Calu3 (cell line): ENCODE results near the gene HOXB1. TPM values are rescaled to one million over a fixed set of nuclear protein-coding genes. Genes with fewer than 3 reads are reported as not detected.
"Not testable (repeated sequence)": the region's sequence is repeated elsewhere in the genome, so short reads cannot be mapped to it uniquely, and the experiment has no call there.

Experiments
- BruUV-seq: library from RNA; stranded (reverse); fragments of 400-500 nt; replicated peaks from 2 replicates; lab custom pipeline; 2021; lab: Mats Ljungman, UMichigan
- CTCF ChIA-PET: fragments of 300-600 bp; sonication (Branson Sonifier 250); formaldehyde crosslinking; loops from one replicate; lab custom pipeline; 2022; ENCODE audit warnings: antibody characterized with exemption; lab: Charles Lee
- DNase-seq: peaks from one replicate; pipeline ENCODE4 v3.0.0; 2022
- H3K27ac Mint-ChIP-seq: one replicate; pipeline ENCODE4 v1.8.0; 2022; ENCODE audit warnings: mixed read lengths; ENCODE audit not compliant: unreplicated experiment
- H3K27me3 Mint-ChIP-seq: one replicate; pipeline ENCODE4 v1.8.0; 2022; ENCODE audit warnings: mixed read lengths; ENCODE audit not compliant: unreplicated experiment
- H3K36me3 Mint-ChIP-seq: one replicate; pipeline ENCODE4 v1.8.0; 2022; ENCODE audit warnings: mild to moderate bottlenecking, moderate library complexity, mixed read lengths; ENCODE audit not compliant: insufficient read depth, unreplicated experiment
- H3K4me1 Mint-ChIP-seq: one replicate; pipeline ENCODE4 v1.8.0; 2022; ENCODE audit warnings: mild to moderate bottlenecking, low read depth, mixed read lengths; ENCODE audit not compliant: unreplicated experiment
- H3K4me3 Mint-ChIP-seq: one replicate; pipeline ENCODE4 v1.8.0; 2022; ENCODE audit warnings: mild to moderate bottlenecking, low read depth, moderate library complexity, mixed read lengths; ENCODE audit not compliant: unreplicated experiment
- H3K9me3 Mint-ChIP-seq: one replicate; pipeline ENCODE4 v1.8.0; 2022; ENCODE audit warnings: low read depth, mixed read lengths; ENCODE audit not compliant: unreplicated experiment
- CTCF ChIP-seq: fragments of 200-600 bp; IDR thresholded peaks from one replicate; pipeline ENCODE4 v1.8.0; 2022; ENCODE audit warnings: antibody characterized with exemption; ENCODE audit not compliant: unreplicated experiment
- intact Hi-C: fragments of 100-400 bp; cut with micrococcal nuclease; formaldehyde crosslinking; loops from one replicate; pipeline ENCODE4 v1.10.0; 2022; ENCODE audit not compliant: unreplicated experiment
- total RNA-seq: library from RNA; stranded (reverse); gene quantifications from 2 replicates; pipeline ENCODE4 v1.2.3, GENCODE V29; 2022

Gene HOXB1
- total RNA-seq, 1 experiment from 2014 or later: not detected

GRCh38 chr17:48484850-48485249 is 46.0 kb downstream of the HOXB1 start:
- H3K9me3 Mint-ChIP-seq: no peaks in the 10 kb centered on the region
- DNase-seq: no peak
- H3K36me3 Mint-ChIP-seq: peaks cover 7% of the 10 kb centered on the region
- no peak overlapping the region for H3K4me3 Mint-ChIP-seq
- TF ChIP-seq CTCF: no peak
- intact Hi-C loops: no loop called here
- CTCF ChIA-PET: no interaction called here
- no TSS peak for BruUV-seq
- H3K27me3 Mint-ChIP-seq: no peaks in the 10 kb centered on the region
- H3K27ac Mint-ChIP-seq: no peak overlapping the region
- peaks cover 56% of the 10 kb centered on the region for H3K4me1 Mint-ChIP-seq

GRCh38 chr17:48484256-48484655 is 46.6 kb downstream of the HOXB1 start:
- no peak overlapping the region for H3K4me3 Mint-ChIP-seq

GRCh38 chr17:48483471-48484131 is 47.2 kb downstream of the HOXB1 start:
- no TSS peak for BruUV-seq
- intact Hi-C loops: no loop called here
- CTCF ChIA-PET: interaction anchor here (1.0 to 1.1 kb wide), 3 partner anchors 8 to 144 kb away, joined by 3 read pairs; no protein-coding TSS in a partner anchor

More at GRCh38 chr17:48484256-48484655, 46.6 kb downstream of the HOXB1 start:
- intact Hi-C loops: no loop called here
- Mint-ChIP-seq H3K27ac (peak overlapping the region; percentile 66), H3K36me3 (peaks cover 7% of the 10 kb centered on the region), H3K27me3 (no peaks in the 10 kb centered on the region), H3K4me1 (peaks cover 50% of the 10 kb centered on the region), H3K9me3 (no peaks in the 10 kb centered on the region)
- TF ChIP-seq CTCF: no peak
- no peak for DNase-seq
- CTCF ChIA-PET: interaction anchor here (1.0 kb wide), 1 partner anchor 117 kb away, joined by 3 read pairs; no protein-coding TSS in a partner anchor
- no TSS peak for BruUV-seq

GRCh38 chr17:48483004-48483403 is 47.8 kb downstream of the HOXB1 start:
- no peaks in the 10 kb centered on the region for H3K27me3 Mint-ChIP-seq
- peaks cover 7% of the 10 kb centered on the region for H3K36me3 Mint-ChIP-seq
- peaks cover 46% of the 10 kb centered on the region for H3K4me1 Mint-ChIP-seq
- DNase-seq: no peak
- H3K27ac Mint-ChIP-seq: peak overlapping the region; percentile 66
- TF ChIP-seq CTCF: no peak
- no peak overlapping the region for H3K4me3 Mint-ChIP-seq
- BruUV-seq: no TSS peak
- intact Hi-C loops: no loop called here
- CTCF ChIA-PET: interaction anchor here (1.1 kb wide), 2 partner anchors 9 to 144 kb away, joined by 3 read pairs; no protein-coding TSS in a partner anchor
- no peaks in the 10 kb centered on the region for H3K9me3 Mint-ChIP-seq

More at GRCh38 chr17:48483471-48484131, 47.2 kb downstream of the HOXB1 start:
- Mint-ChIP-seq H3K27me3 (no peaks in the 10 kb centered on the region), H3K4me3 (no peak overlapping the region), H3K36me3 (peaks cover 7% of the 10 kb centered on the region), H3K9me3 (no peaks in the 10 kb centered on the region), H3K27ac (peak overlapping the region; percentile 66), H3K4me1 (peaks cover 49% of the 10 kb centered on the region)
- peak; percentile 66 for DNase-seq
- no peak for TF ChIP-seq CTCF

GRCh38 chr17:48482301-48482700 is 48.5 kb downstream of the HOXB1 start:
- CTCF ChIA-PET, H3K27ac Mint-ChIP-seq: not testable (repeated sequence)

More at GRCh38 chr17:48482301-48482700, 48.5 kb downstream of the HOXB1 start:
- H3K27me3 Mint-ChIP-seq, H3K36me3 Mint-ChIP-seq, H3K9me3 Mint-ChIP-seq, intact Hi-C loops, BruUV-seq, H3K4me3 Mint-ChIP-seq, DNase-seq: not testable (repeated sequence)
- H3K4me1 Mint-ChIP-seq: peaks cover 44% of the 10 kb centered on the region
